ENCODE measurements around the gene KRTAP12-2.

DNA sequence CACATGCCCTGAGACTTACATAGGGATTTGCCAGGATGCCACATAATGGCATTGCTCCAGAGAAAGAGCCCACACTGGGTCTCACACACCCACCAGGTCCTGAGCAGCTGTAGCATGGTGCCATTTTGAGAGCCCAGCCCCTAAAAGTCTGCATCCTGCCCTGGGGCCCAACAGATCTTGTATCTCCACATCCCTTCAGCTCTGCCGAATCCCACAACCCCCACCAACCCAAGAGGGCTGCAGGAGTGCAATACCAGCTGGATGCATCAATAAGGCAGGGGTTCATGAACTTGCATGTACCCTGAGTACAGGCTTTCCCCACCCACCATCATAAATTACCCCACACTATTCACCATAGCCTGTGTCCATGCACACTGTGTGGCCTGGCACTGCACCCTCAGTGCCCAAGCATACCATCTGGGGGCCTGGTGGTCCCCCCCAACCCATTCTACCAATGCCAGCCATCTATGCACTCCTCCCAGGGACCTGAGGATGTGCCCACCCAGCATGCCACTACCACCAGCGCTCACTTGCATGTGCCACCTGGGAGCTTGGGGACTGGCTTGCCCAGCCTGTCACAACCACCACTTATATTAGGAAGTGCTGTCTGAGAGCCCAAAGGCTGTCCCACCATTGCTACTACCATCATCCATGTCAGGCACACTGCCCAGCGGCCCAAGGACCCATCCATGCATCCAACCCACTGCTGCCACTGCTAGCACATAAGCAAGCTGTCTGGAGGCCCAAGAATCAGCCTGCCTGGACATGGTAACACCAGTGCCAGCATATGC, 4.1 kb upstream of the KRTAP12-2 start:
- TF ChIP-seq, protein P1, sequence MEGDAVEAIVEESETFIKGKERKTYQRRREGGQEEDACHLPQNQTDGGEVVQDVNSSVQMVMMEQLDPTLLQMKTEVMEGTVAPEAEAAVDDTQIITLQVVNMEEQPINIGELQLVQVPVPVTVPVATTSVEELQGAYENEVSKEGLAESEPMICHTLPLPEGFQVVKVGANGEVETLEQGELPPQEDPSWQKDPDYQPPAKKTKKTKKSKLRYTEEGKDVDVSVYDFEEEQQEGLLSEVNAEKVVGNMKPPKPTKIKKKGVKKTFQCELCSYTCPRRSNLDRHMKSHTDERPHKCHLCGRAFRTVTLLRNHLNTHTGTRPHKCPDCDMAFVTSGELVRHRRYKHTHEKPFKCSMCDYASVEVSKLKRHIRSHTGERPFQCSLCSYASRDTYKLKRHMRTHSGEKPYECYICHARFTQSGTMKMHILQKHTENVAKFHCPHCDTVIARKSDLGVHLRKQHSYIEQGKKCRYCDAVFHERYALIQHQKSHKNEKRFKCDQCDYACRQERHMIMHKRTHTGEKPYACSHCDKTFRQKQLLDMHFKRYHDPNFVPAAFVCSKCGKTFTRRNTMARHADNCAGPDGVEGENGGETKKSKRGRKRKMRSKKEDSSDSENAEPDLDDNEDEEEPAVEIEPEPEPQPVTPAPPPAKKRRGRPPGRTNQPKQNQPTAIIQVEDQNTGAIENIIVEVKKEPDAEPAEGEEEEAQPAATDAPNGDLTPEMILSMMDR (conservative IDR thresholded peaks at IDR 0.05; ENCODE audit: low read depth, low read length) = no peak
- TF ChIP-seq EZH2 (IDR thresholded peaks at IDR 0.05; ENCODE audit: borderline replicate concordance, low read depth, low read length, poor library complexity, severe bottlenecking) = no peak

Data from A673 (cell line).